Measurements from ENCODE around the gene SMAD5. TPM values are rescaled to one million over a fixed set of nuclear protein-coding genes. Genes with fewer than 3 reads are reported as not detected.

Gene SMAD5
- total and polyA plus RNA-seq, 2 of the 13 experiments (the other 11 are each of a cell fraction or from before 2014, with no cell fraction given): 27.2 to 48.5 TPM

DNA sequence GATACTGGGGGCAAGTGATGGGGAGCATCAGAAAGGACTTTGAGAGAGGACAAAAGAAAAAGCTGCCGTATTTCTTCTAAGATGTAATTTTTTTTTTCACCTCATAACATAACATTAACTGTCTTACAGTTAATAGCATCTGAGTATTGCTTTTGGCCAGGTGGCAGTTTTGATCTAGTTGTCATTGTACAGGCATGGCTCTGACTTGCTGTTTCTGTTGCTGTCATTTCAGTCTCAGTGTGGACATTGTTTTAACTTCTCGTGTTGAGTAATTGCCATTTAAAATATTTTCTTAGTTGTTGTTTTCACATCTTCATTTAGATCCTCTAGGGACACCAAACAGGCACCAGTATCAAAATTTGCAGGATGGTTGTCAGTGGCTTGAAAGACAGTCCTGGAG, 12.4 kb downstream of the SMAD5 start:
- H2AFZ ChIP-seq (ENCODE audit: low read length): no peak overlapping the region
- no peaks in the 10 kb centered on the region for H3K9me3 ChIP-seq (ENCODE audit: low read length)
- in situ Hi-C loops (cut with HindIII; ENCODE audit: extremely low pct_ligation_motif_present, low pct_unique_long_range_greater_than_20kb) (no loop called here), intact Hi-C loops (cut with micrococcal nuclease; ENCODE audit: unreplicated experiment) (no loop called here)
- H3K27me3 ChIP-seq (ENCODE audit: control insufficient read depth in 1 of 2, insufficient read depth in 2 of 2, low read length in 2 of 2): no peaks in the 10 kb centered on the region
- H3K4me2 ChIP-seq (ENCODE audit: low read depth, low read length): no peak overlapping the region
- ATAC-seq (no peak), DNase-seq (ENCODE audit: low spot score) (no peak), FAIRE-seq (no peak)
- peaks cover 0 to 6% of the 10 kb centered on the region in 2 experiments; a peak in 1 of 5 replicates for H3K36me3 ChIP-seq (replicated peaks in 1 of 2; ENCODE audit: control insufficient read depth in 1 of 2, insufficient read depth in 2 of 2, low read length in 2 of 2)
- H3K4me1 ChIP-seq (ENCODE audit: insufficient read depth, low read length): peaks cover 51% of the 10 kb centered on the region
- no peak overlapping the region for H3K9ac ChIP-seq (ENCODE audit: insufficient read depth, low read depth, low read length)
- H3K27ac ChIP-seq (ENCODE audit: extremely low read length, insufficient read depth, low read length): no peak overlapping the region
- no peak overlapping the region for H3K4me3 ChIP-seq (replicated peaks in 1 of 3; ENCODE audit: insufficient read depth in 1 of 3, low read depth in 2 of 3, low read length in 3 of 3)
- WGBS (ENCODE audit: low lambda C conversion rate): 91% methylated on average over 2 of the region's 2 CpGs
- no TSS peak for BruUV-seq (replicated peaks)
- CTCF ChIA-PET (ENCODE audit: low intra/inter-chr PET ratio, low total read pairs): no interaction called here
- POLR2A ChIA-PET: no interaction called here
- H4K20me1 ChIP-seq (ENCODE audit: insufficient read depth, low read length): peaks cover 61% of the 10 kb centered on the region
- H3K79me2 ChIP-seq (ENCODE audit: insufficient read depth, low read length): peaks cover 100% of the 10 kb centered on the region
- no peak for TF ChIP-seq MIER2 (CRISPR knock-in tag; IDR thresholded peaks at IDR 0.05)
- TF ChIP-seq, protein P1, sequence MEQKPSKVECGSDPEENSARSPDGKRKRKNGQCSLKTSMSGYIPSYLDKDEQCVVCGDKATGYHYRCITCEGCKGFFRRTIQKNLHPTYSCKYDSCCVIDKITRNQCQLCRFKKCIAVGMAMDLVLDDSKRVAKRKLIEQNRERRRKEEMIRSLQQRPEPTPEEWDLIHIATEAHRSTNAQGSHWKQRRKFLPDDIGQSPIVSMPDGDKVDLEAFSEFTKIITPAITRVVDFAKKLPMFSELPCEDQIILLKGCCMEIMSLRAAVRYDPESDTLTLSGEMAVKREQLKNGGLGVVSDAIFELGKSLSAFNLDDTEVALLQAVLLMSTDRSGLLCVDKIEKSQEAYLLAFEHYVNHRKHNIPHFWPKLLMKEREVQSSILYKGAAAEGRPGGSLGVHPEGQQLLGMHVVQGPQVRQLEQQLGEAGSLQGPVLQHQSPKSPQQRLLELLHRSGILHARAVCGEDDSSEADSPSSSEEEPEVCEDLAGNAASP (CRISPR knock-in tag; IDR thresholded peaks at IDR 0.05; ENCODE audit: borderline replicate concordance): no peak
- TF ChIP-seq, protein P2, sequence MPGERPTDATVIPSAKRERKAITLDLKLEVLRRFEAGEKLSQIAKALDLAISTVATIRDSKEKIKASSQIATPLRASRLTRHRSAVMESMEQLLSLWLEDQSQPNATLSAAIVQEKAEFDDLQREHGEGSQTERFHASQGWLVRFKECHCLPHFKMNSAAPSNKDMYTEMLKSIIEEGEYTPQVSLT (CRISPR knock-in tag; IDR thresholded peaks at IDR 0.05; ENCODE audit: borderline replicate concordance, low read depth): no peak
- TF ChIP-seq, protein P3, sequence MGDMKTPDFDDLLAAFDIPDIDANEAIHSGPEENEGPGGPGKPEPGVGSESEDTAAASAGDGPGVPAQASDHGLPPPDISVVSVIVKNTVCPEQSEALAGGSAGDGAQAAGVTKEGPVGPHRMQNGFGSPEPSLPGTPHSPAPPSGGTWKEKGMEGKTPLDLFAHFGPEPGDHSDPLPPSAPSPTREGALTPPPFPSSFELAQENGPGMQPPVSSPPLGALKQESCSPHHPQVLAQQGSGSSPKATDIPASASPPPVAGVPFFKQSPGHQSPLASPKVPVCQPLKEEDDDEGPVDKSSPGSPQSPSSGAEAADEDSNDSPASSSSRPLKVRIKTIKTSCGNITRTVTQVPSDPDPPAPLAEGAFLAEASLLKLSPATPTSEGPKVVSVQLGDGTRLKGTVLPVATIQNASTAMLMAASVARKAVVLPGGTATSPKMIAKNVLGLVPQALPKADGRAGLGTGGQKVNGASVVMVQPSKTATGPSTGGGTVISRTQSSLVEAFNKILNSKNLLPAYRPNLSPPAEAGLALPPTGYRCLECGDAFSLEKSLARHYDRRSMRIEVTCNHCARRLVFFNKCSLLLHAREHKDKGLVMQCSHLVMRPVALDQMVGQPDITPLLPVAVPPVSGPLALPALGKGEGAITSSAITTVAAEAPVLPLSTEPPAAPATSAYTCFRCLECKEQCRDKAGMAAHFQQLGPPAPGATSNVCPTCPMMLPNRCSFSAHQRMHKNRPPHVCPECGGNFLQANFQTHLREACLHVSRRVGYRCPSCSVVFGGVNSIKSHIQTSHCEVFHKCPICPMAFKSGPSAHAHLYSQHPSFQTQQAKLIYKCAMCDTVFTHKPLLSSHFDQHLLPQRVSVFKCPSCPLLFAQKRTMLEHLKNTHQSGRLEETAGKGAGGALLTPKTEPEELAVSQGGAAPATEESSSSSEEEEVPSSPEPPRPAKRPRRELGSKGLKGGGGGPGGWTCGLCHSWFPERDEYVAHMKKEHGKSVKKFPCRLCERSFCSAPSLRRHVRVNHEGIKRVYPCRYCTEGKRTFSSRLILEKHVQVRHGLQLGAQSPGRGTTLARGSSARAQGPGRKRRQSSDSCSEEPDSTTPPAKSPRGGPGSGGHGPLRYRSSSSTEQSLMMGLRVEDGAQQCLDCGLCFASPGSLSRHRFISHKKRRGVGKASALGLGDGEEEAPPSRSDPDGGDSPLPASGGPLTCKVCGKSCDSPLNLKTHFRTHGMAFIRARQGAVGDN (CRISPR knock-in tag; IDR thresholded peaks at IDR 0.05): no peak
- no peak for TF ChIP-seq RBM39 (IDR thresholded peaks at IDR 0.05; ENCODE audit: low read depth, low read length, poor library complexity, severe bottlenecking)
- no peak for TF ChIP-seq SRSF4 (IDR thresholded peaks at IDR 0.05; ENCODE audit: low read depth, low read length, poor library complexity, severe bottlenecking)
- TF ChIP-seq, protein P4, sequence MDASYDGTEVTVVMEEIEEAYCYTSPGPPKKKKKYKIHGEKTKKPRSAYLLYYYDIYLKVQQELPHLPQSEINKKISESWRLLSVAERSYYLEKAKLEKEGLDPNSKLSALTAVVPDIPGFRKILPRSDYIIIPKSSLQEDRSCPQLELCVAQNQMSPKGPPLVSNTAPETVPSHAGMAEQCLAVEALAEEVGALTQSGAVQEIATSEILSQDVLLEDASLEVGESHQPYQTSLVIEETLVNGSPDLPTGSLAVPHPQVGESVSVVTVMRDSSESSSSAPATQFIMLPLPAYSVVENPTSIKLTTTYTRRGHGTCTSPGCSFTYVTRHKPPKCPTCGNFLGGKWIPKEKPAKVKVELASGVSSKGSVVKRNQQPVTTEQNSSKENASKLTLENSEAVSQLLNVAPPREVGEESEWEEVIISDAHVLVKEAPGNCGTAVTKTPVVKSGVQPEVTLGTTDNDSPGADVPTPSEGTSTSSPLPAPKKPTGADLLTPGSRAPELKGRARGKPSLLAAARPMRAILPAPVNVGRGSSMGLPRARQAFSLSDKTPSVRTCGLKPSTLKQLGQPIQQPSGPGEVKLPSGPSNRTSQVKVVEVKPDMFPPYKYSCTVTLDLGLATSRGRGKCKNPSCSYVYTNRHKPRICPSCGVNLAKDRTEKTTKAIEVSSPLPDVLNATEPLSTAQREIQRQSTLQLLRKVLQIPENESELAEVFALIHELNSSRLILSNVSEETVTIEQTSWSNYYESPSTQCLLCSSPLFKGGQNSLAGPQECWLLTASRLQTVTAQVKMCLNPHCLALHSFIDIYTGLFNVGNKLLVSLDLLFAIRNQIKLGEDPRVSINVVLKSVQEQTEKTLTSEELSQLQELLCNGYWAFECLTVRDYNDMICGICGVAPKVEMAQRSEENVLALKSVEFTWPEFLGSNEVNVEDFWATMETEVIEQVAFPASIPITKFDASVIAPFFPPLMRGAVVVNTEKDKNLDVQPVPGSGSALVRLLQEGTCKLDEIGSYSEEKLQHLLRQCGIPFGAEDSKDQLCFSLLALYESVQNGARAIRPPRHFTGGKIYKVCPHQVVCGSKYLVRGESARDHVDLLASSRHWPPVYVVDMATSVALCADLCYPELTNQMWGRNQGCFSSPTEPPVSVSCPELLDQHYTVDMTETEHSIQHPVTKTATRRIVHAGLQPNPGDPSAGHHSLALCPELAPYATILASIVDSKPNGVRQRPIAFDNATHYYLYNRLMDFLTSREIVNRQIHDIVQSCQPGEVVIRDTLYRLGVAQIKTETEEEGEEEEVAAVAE (CRISPR knock-in tag; IDR thresholded peaks at IDR 0.05; ENCODE audit: borderline replicate concordance): no peak
- no peak for TF ChIP-seq HOXA3 (CRISPR knock-in tag; IDR thresholded peaks at IDR 0.05)
- TF ChIP-seq ZNF839 (CRISPR knock-in tag; IDR thresholded peaks at IDR 0.05; ENCODE audit: borderline replicate concordance): no peak

Measured in HepG2 (cell line).